KMS-11 (cell line): ENCODE results near the gene MAS1L.

Source experiments
- H2AFZ ChIP-seq: fragments of 200-600 bp; sonication (generic); 2 replicates; pipeline ENCODE4 v1.6.1; 2016; ENCODE audit warnings: antibody characterized with exemption, mixed run types, low read depth
- H3K27ac ChIP-seq: fragments of 200-600 bp; sonication (generic); 2 replicates; pipeline ENCODE4 v1.6.1; 2016; ENCODE audit warnings: mild to moderate bottlenecking, mixed run types
- H3K27me3 ChIP-seq: fragments of 200-600 bp; sonication (generic); 2 replicates; pipeline ENCODE4 v1.6.1; 2017; ENCODE audit warnings: mild to moderate bottlenecking, low read depth, mixed run types, moderate library complexity; ENCODE audit not compliant: insufficient read depth
- H3K36me3 ChIP-seq: fragments of 200-600 bp; sonication (generic); 2 replicates; pipeline ENCODE4 v1.6.1; 2017; ENCODE audit warnings: mild to moderate bottlenecking, mixed run types; ENCODE audit not compliant: insufficient read depth
- H3K4me1 ChIP-seq: fragments of 200-600 bp; sonication (generic); 2 replicates; pipeline ENCODE4 v1.6.1; 2016; ENCODE audit warnings: mild to moderate bottlenecking, low read depth, mixed run types; ENCODE audit not compliant: poor library complexity, severe bottlenecking
- H3K4me2 ChIP-seq: fragments of 200-600 bp; sonication (generic); 2 replicates; pipeline ENCODE4 v1.7.0; 2016; ENCODE audit warnings: mild to moderate bottlenecking, mixed run types
- H3K4me3 ChIP-seq: fragments of 200-600 bp; sonication (generic); IDR thresholded peaks from 2 replicates; pipeline ENCODE4 v1.6.1; 2017; ENCODE audit warnings: low read depth, low read length, mixed read lengths; ENCODE audit not compliant: insufficient read depth
- H3K79me2 ChIP-seq: fragments of 200-600 bp; sonication (generic); 2 replicates; pipeline ENCODE4 v1.6.1; 2016; ENCODE audit warnings: low read depth, mixed run types; ENCODE audit not compliant: insufficient read depth
- H3K9ac ChIP-seq: fragments of 200-600 bp; sonication (generic); 2 replicates; pipeline ENCODE4 v1.6.1; 2016; ENCODE audit warnings: mild to moderate bottlenecking, mixed run types
- H4K20me1 ChIP-seq: fragments of 200-600 bp; sonication (generic); 2 replicates; pipeline ENCODE4 v1.6.1; 2016; ENCODE audit warnings: mild to moderate bottlenecking, mixed run types; ENCODE audit not compliant: insufficient read depth
- CTCF ChIP-seq: fragments of 200-600 bp; sonication (generic); conservative IDR thresholded peaks from 2 replicates; pipeline ENCODE4 v1.6.1; 2017; ENCODE audit warnings: low read depth, mild to moderate bottlenecking, antibody characterized with exemption, low read length, moderate library complexity, mixed read lengths

MAS1L gene

GRCh38 chr6:29495571-29495970 lies 7.8 kb upstream of the MAS1L start:
- Histone ChIP-seq H3K27me3 (no peaks in the 10 kb centered on the region), H2AFZ (no peak overlapping the region), H3K9ac (no peak overlapping the region), H3K4me1 (no peaks in the 10 kb centered on the region), H3K79me2 (no peaks in the 10 kb centered on the region), H3K4me3 (no peak overlapping the region), H4K20me1 (no peaks in the 10 kb centered on the region), H3K27ac (no peak overlapping the region), H3K4me2 (no peak overlapping the region), H3K36me3 (no peaks in the 10 kb centered on the region)
- TF ChIP-seq CTCF, result no peak

- no peak overlapping the region for H3K4me3 ChIP-seq
- H4K20me1 ChIP-seq, result no peaks in the 10 kb centered on the region
- no peaks in the 10 kb centered on the region for H3K27me3 ChIP-seq
- no peak overlapping the region for H3K27ac ChIP-seq
- H3K36me3 ChIP-seq, result no peaks in the 10 kb centered on the region
- H2AFZ ChIP-seq, result no peak overlapping the region
- H3K79me2 ChIP-seq, result no peaks in the 10 kb centered on the region
- H3K4me1 ChIP-seq, result no peaks in the 10 kb centered on the region
- H3K4me2 ChIP-seq, result no peak overlapping the region
- H3K9ac ChIP-seq, result no peak overlapping the region
- TF ChIP-seq CTCF, result no peak
Observed at GRCh38 chr6:29494131-29494530, 6.4 kb upstream of the MAS1L start.

DNA sequence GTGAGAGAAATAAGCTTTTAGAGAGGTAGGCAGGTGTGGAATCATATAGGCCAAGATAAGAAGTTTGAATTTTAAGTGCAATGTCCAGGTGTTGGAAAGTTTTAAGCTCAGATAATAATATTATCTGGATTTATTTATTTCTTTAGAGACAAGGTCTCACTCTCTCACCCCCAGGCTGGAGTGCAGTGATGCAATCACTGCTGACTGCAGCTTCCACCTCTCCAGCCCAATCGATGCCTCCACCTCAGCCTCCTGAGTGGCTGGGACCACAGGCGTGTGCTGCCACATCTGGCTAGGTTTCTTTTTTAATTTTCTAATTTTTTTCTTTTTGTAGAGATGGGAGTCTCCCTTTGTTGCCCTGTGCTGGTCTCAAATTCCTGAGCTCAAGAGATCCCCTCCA lies 5.5 kb upstream of the MAS1L start:
- Histone ChIP-seq H4K20me1 (no peaks in the 10 kb centered on the region), H3K9ac (no peak overlapping the region), H3K4me2 (no peak overlapping the region), H3K27me3 (no peaks in the 10 kb centered on the region), H3K27ac (no peak overlapping the region), H3K4me1 (no peaks in the 10 kb centered on the region), H3K36me3 (no peaks in the 10 kb centered on the region), H3K79me2 (no peaks in the 10 kb centered on the region), H3K4me3 (no peak overlapping the region), H2AFZ (no peak overlapping the region)
- TF ChIP-seq CTCF, result no peak

DNA sequence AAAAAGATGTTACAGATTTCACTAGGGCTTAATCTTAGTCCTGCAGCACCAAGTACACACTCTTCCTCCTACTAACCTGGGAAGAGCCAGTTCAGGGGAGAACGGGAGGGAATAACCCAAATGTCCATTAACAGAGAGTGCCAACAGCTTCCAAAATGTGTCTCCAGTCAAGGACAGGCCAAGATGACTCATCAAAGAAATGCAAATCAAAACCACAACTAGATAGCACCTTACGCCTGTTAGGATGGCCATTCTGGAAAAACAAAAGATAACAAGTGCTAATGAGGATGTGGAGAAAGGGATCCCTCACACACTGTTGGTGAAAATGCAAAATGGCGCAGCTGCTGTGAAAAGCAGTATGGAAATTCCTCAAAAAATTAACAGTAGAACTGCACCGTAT lies 3.8 kb upstream of the MAS1L start:
- H3K36me3 ChIP-seq, result no peaks in the 10 kb centered on the region
- no peak for TF ChIP-seq CTCF
- no peaks in the 10 kb centered on the region for H3K79me2 ChIP-seq
- H2AFZ ChIP-seq, result no peak overlapping the region
- no peak overlapping the region for H3K4me3 ChIP-seq
- no peaks in the 10 kb centered on the region for H3K4me1 ChIP-seq
- no peak overlapping the region for H3K4me2 ChIP-seq
- H3K27ac ChIP-seq, result no peak overlapping the region
- no peak overlapping the region for H3K9ac ChIP-seq
- no peaks in the 10 kb centered on the region for H3K27me3 ChIP-seq
- no peaks in the 10 kb centered on the region for H4K20me1 ChIP-seq

- TF ChIP-seq CTCF, result no peak
- no peaks in the 10 kb centered on the region for H3K27me3 ChIP-seq
Observed at GRCh38 chr6:29490552-29490951, 2.8 kb upstream of the MAS1L start.

More at GRCh38 chr6:29490552-29490951, 2.8 kb upstream of the MAS1L start:
- Histone ChIP-seq H4K20me1 (no peaks in the 10 kb centered on the region), H3K9ac (no peak overlapping the region), H3K4me1 (no peaks in the 10 kb centered on the region), H3K4me2 (no peak overlapping the region), H3K27ac (no peak overlapping the region), H3K79me2 (no peaks in the 10 kb centered on the region), H3K4me3 (no peak overlapping the region), H3K36me3 (no peaks in the 10 kb centered on the region), H2AFZ (no peak overlapping the region)
